ENCODE results near the gene OTULINL.

GRCh38 chr5:14556015-14556414 is 25.6 kb upstream of the OTULINL start:
- no peak for TF ChIP-seq TAF1 (IDR thresholded peaks at IDR 0.05; ENCODE audit: borderline replicate concordance, low read depth, low read length)
- TF ChIP-seq POLR2AphosphoS5 (IDR thresholded peaks at IDR 0.05; ENCODE audit: low read depth, low read length): no peak
- TF ChIP-seq POLR2A (IDR thresholded peaks at IDR 0.05; ENCODE audit: low read depth, low read length): no peak

Measured in GM12892 (cell line).